Posterior vena cava (tissue), 2 donors: ENCODE results near the gene SIRT6. TPM values are rescaled to one million over a fixed set of nuclear protein-coding genes. Genes with fewer than 3 reads are reported as not detected.
"Not testable (repeated sequence)": the region's sequence is repeated elsewhere in the genome, so short reads cannot be mapped to it uniquely, and the experiment has no call there.

Experiments used
- DNase-seq: peaks from one replicate; pipeline ENCODE4 v3.0.0-alpha.2; 2020; ENCODE audit warnings: low spot score
- intact Hi-C, 2 donors: fragments of 100-400 bp; cut with DNase I; formaldehyde crosslinking; loops; one replicate each; pipeline versions ENCODE4 v1.14.1 to v1.14.2; 2022 to 2023
- total RNA-seq, 2 donors: library from RNA; stranded (reverse); fragmentation: NEBNext Ultra II Directional; extraction: Animal tissue kit (Norgen Biotek cat#: 25700); gene quantifications; one replicate each; pipeline ENCODE4 v1.2.1, GENCODE V29; 2021
- donor health status: DM: yes; HTN: yes; CAD: no.
- donor health status: DM: yes; HTN: yes; CAD: no.

The SIRT6 gene
- total RNA-seq, 2 donors from 2014 or later, result 16.4 to 18.4 TPM

DNA sequence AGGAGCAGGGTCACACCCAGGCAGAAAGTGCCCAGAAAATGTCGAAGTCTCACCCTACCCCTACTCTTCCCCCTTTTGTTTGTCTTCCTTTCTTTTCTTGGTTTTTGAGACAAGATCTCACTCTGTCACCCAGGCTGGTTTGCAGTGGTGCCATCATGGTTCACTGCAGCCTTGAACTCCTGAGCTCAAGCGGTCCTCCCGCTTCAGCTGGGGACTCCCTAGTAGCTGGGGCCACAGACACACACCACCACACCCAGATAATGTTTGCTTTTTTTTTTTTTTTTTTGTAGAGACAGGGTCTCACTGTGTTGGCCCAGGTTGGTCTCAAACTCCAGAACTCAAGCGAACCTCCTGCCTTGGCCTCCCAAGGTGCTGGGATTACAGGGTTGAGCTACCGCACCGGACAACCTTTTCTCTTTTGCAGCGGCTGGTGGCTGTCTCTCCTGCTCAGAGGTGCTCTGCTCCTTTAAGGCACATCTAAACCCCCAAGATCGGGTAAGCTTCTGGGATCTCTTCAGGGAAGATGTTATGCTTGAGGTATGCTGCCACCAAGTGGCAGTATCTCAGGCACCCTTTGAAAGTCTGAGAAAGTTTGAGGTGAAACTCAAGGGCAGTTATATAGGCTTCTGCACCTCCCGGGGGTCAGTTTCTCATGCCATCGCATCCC, 24.6 kb upstream of the SIRT6 start:
- no peak for DNase-seq
- intact Hi-C loops, result loop anchor here in 1 of 2 donors (10.0 kb wide), 1 partner anchor 222 kb away; the partner anchor contains the start of gene EEF2

DNA sequence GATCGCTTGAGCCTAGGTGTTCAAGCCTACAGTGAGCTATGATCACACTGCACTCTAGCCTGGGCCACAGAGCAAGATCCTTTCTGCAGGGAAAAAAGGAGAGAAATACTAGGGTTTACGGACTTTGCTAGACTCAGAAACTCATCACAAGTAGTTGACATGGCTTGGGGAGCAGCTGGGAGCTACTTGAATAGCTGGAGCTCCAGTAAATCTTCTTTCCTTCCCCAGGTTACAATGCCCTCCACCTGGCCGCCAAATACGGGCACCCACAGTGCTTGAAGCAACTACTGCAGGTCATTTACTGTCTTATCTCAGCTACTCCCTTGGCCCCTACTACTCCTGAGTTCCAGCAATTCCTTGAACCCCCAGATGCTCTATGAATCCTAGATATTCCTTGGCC, 19.4 kb upstream of the SIRT6 start:
- intact Hi-C loops, result loop anchor here (5.0 to 10.0 kb wide), 3 partner anchors 59 to 217 kb away; partner anchors contain the start of gene EEF2 (in 2 of the 2)
- DNase-seq, result no peak

DNA sequence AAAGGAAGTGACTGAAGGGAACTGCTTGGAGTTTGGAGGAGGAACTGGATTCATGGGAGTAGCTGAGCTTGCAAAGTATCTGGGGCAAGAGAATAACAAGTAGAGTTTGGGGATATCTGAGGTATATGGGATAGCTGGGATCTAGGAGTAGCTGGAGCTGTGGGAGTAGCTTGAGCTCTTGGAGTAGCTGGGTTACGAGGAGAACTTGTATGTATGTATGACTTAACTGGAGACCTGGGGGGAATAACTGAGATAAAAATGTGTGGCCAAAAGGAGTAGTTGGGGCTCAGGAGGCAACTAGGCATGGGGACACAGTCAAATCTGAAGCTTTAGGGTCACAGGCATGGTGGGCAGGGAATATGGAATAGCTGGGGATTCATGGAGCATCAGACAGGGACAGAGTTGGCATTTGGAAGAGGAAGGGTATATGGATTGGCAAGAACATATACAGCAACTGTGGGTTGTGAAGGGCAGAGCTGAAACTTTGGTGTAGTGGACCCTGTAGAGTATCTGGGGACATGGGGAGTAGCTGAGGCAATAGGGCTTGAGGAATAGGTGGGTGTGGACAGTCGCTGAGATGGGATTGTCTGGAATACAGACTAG, 18.7 kb upstream of the SIRT6 start:
- no peak for DNase-seq
- intact Hi-C loops, result loop anchor here (5.0 to 10.0 kb wide), 3 partner anchors 59 to 216 kb away; partner anchors contain the start of gene EEF2 (in 2 of the 2)

DNA sequence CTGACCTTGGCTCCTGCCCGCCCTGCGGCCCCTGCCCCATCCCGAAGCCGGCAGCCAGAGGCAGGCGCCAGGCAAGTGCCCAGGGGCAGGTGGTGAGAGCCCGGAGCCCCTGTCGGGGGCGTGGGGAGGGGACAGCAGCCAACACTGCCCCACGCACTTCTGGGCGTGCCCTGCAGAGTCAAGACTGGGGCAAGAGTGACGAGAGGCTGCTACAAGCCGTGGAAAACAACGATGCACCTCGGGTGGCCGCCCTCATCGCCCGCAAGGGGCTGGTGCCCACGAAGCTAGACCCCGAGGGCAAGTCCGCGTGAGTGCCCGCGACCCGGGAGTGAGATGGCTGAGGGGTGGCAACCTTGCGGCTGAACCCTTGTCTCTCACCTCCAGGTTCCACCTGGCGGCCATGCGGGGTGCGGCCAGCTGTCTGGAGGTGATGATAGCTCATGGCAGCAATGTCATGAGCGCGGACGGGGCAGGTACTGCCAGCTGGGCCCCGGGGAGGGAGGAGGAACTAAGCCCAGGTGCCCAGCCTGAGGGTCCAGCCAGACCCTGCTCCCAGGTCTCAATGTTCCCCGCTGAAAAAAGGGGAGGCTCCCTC, 17.4 kb upstream of the SIRT6 start:
- DNase-seq, result no peak
- intact Hi-C loops, result loop anchor here (5.0 to 10.0 kb wide), 3 partner anchors 57 to 215 kb away; partner anchors contain the start of gene EEF2 (in 2 of the 2)

DNA sequence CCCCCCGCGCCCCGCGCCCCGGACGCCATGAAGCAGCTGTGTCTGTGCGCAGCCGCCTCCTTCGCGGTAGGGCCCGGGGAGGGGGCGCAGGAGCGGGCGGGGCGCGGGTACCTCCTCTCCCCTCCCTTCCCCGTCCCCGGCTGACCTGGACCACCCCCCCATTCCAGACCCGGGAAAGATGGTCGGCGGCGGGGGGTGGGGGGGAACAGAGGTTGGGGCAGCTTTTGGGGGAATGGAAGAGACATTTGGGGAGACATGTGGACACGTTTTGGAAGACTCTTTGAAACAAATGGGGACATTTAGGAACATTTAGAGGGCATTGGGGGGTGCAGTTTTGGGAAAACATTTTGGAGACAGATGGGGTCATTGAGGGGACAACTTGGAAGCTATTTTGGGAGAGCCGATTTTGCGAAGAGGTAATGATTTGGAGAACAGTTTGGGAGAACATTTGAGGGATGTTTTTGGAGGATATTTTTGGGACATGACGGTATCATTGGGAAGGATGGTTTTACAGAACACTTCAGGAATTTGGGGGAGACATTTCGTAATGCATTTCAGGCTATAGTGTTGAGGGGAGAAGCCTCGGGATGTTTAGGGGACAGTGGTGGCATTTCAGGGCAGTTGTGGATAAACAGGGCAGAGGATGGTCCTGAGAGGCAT, 16.2 kb upstream of the SIRT6 start:
- DNase-seq, result no peak
- intact Hi-C loops, result no loop called here

DNA sequence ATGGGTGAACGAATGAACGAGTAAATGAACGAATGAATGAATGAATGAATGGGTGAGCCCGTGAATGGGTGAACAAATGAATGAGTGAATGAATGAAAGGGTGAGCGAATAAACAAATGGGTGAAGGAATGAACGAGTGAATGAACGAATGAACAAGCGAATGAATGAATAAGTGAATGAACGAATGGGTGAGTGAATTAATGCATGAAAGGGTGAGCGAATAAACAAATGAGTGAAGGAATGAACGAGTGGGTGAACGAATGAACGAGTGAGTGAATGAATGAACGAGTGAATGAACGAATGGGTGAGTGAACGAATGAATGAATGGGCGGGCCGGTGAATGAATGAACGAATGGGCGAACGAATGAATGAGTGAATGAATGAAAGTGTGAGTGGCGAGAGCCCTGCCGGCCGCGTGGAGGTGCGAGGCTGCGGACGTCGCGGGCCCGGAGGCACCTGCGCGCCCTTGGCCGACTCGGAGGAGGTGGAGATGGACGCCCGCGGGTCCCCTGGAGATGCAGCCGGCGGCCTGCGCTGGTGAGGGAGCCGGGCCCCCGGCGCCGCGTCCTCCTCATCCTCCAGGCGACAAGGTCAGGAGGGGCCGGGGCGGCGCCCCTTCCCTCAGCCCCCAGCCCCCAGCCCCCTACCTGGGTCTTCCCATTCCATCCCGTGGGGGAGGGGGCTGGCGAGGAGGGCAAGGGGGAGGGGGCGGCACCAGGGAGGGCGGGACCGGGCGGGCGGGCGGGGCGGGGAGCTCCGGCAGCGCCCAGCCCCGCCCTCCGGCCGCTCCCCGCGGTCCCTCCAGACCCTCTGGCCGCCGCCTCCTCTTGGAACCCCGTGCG, 15.5 kb upstream of the SIRT6 start:
- no peak for DNase-seq
- intact Hi-C loops, result no loop called here

DNA sequence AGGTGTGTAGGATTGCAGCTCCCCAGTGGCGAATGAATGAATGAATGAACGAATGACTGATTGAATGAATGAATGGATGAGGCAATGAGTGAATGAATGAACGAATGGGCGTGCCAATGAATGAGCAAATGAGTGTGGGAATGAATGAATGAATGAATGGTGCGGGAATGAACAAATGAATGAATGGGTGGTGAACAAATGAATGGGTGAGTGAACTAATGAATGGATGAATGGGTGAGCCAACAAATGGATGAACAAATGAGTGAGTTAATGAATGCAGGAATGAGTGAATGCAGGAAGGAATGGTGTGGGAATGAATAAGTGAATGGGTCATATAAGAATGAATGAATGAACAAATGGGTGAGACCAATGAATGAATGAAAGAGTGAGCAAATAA, 14.9 kb upstream of the SIRT6 start:
- intact Hi-C loops, result no loop called here
- no peak for DNase-seq

DNA sequence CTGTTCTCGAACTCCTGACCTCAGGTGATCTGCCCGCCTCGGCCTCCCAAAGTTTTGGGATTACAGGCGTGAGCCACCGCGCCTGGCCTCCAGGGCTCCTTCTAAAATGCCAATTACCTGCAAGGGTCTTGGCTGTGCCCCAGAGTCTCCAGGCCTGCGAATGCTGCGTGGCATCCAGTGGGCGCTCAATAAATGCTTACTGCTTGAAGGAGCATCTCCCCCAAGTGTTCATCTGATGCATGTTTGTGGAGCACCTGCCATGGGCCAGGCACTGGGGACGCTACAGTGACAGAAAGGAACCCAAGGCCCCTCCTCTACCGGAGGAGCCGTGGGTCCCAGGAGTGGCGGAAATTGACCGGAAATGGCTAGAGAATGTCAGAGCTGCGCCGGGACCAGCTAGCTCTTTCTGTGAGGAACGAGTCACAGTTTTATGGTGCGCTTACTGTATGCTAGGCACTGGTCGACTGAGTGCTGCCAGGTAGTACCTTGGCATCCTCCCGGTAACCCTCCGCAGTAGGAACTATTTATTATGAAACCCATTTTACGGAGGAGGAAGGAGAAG, 14.3 kb upstream of the SIRT6 start:
- DNase-seq, result no peak
- intact Hi-C loops, result no loop called here

DNA sequence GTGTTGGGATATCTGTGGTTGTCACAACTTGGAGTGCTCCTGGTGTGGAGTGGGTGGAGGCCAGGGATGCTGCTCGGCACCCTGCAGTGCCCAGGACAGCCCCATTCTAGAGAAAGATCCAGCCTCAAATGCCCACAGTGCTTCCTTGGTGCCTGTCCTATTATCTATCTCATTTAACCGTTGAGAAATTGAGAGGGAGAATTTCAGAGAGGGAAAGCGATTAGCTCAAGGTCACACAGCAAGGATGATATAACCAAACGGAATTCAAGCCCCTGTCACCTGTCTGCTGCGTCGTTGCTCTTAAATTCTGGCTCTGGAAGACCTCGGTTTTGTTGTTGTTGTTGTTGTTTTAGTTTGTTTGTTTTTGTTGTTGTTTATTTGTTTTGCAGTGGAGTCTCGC, 13.6 kb upstream of the SIRT6 start:
- intact Hi-C loops, result no loop called here
- no peak for DNase-seq

DNA sequence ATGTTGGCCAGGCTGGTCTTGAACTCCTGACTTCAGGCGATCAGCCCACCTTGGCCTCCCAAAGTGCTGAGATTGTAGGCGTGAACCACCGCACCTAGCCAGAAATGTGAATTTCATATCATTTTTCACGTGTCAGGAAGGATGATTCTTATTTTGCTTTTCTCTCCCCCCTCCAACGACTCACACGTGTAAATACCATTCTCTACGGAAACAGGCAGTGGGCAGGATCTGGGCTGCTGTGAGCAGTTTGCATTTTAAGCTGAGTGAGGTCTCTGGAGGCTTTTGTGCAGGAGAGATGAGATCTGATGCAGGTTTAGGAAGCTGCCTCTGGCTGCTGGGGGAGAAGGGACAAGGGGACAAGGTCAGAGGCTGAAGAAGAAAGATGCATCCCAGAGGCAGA, 12.0 kb upstream of the SIRT6 start:
- intact Hi-C loops, result no loop called here

DNA sequence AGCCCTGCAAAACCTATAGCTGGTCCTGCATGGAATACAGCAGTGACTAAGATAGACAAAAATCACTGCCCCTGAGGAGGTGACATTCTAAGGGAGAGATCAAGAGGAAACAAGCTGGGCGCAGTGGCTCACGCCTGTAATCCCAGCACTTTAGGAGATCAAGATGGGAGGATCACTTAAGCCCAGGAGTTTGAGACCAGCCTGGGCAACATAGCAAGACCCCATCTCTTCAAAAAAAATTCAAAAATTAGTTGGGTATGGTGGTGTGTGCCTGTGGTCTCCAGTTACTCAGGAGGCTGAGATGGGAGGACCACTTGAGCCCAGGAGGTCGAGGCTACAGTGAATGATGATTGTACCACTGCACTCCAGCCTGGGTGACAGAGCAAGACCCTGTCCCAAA, 10.2 kb upstream of the SIRT6 start:
- DNase-seq, intact Hi-C loops: not testable (repeated sequence)

More for the DNA sequence above, 12.0 kb upstream of the SIRT6 start:
- no peak for DNase-seq

DNA sequence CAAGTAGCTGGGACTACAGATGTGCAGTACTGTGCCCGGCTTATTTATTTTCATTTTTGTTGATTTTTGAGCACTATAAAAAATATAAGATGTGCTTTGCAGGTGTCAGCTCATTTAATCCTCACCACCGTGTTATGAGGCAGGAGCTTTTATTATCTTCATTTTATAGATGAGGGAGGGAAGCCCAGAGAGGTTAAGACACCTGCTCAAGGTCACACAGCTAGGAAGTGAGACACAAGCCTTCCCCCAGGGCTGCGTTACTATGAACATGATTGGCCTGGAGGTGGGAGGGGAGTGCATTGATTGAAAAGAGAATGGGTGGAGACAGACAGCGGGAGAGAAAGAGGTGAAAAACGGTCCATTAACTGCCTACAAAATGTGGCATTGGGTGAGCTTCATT, 7.3 kb upstream of the SIRT6 start:
- intact Hi-C loops, result no loop called here
- DNase-seq, result no peak

DNA sequence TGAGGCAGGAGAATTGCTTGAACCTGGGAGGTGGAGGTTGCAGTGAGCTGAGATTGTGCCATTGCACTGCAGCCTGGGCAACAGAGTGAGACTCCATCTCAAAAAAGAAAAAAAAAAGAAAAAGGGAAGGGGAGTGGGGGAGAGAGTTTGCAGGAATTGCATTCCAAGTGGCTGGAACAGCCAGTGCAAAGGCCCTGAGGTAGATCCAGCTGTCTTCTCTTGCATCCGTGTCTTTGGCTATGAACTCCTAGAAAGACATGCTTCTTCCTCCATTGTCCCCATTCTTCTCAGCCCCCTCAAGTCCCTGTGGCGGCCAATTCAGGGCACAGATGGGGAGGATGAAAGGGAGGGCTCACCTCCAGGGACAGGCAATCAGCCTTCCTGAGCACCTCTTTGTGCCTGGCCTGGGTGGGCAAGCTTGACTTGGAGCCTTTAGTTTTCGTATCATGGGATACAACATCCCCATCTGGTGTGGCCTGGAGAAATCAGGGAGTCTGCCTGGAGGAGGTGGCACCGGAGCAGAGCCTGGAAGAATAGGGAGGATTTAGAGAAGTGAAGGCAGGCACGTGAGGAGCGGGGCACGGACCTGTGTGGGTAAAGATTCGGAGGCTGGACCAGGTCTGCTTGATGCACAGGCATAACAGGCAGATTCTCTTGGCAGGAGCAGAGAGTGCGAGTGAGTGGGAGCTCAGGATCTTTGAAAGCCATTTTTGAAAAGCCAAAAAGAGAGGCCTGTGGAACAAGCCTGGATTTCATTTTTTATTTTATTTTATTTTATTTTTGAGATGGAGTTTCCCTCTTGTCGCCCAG, 5.2 kb upstream of the SIRT6 start:
- DNase-seq, result no peak
- intact Hi-C loops, result no loop called here

DNA sequence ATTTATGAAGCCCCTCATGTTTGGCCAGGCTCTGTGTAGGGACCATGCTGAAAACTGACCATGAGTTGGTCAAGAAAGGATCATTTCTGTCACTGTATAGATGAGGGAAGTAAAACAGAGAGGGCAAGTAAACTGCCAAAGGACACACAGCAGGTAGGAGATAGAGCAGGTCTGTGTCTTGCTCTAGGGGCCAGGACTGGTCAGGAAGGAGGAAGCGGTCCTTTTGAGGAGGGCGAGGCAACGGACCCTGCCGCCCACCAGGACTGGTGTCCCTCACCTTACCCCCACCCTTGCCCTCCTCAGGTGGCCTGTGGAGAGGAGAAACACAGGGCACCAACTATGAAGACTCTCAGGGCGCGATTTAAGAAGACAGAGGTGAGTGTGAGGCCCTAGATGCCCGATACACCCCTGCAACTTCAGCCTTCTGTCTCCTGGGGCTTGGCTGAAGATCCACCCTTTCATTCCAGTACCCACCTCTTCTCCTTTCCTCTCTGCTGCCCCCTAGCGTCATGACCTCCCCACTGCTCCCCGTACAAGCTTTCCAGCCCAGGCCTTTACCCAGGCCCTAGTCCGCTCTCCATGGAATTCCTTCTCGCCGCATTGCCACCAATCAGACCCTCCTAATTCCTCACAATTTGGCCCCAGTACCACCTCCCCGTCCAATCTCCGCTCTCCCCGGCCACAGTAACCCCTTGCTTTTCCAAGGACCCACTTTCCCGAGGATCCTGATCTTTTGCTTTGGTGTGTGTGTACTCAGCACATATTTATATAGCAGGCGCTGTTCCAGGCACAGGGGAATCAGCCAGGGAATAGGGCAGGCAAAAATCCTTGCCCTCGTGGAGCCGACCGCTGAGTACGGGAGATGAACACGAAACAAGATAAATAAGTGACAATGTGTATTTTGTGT, 4.0 kb upstream of the SIRT6 start:
- DNase-seq, result peak; percentile 88
- intact Hi-C loops, result no loop called here

DNA sequence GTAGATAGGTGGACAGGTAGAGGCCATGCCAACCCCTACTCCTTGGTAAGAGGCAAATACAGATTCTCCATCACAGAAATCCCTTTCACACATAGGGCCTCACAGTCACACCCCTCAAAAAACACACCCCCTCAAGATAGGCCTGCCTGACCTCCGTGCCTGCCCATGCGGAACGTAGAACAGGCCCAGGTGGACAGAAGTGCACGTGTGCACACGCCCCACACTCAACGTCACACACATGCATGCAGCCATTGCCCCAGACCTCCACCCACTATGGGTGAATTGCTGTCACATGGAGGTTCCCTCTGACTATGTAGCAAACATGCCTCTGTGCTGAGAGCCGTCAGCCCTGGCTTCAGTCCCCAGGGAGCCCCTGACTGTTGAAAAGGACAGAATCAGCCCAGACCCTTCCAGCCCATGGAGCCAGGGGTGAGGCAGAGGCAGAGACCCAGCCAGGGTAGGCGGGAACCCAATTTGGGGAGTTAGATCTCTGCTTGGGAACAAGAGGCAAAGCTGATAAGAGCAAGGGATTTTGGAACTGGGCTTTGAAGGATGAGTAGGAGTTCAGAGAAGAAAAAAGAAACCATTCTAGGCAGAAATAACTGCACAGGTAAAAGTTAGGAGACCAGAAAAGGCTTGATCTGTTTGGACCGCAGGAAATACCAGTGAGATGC, 3.2 kb upstream of the SIRT6 start:
- intact Hi-C loops, result no loop called here
- no peak for DNase-seq

DNA sequence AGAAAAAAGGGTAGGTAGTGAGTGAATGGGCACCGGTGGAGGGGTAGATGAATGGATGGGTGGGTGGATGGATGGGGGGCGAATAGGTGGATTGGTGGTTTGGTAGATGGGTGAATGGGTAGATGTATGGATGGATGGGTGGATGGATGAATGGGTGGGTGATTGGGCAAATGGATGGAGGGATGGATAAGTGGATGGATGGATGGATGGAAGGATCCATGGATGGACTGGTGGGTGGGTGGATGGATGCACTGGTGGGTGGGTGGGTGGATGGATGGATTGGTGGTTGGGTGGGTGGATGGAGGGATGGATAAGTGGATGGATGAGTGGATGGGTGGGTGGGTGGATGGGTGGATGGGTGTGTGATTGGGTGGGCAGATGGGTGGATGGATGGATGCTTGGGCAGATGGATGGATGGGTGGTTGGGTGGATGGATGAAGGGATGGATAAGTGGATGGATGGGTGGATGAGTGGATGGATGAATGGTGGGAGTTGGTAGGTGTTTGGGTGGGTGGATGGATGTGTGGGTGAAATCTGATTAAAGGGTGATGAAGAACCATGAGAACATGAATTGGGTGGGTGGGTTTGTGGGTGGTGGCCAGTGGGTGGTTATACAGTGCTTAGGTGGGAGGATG, 2.5 kb upstream of the SIRT6 start:
- DNase-seq, result no peak
- intact Hi-C loops, result no loop called here
